CD4-positive, alpha-beta T cell (primary cell): ENCODE results near the gene SAMM50. TPM values are rescaled to one million over a fixed set of nuclear protein-coding genes. Genes with fewer than 3 reads are reported as not detected.

Experiments
- ATAC-seq: fragments of 200-7000 bp; cut with Tn5 transposase; one replicate; pipeline ENCODE4 v1.10.0; 2022; ENCODE audit warnings: mild to moderate bottlenecking; ENCODE audit not compliant: poor library complexity
- CTCF ChIA-PET: fragments of 350-600 bp; sonication (Branson Sonifier 250); formaldehyde crosslinking; loops from one replicate; lab custom pipeline; 2021; ENCODE audit warnings: antibody characterized with exemption, inconsistent platforms; lab: Charles Lee
- POLR2A ChIA-PET: fragments of 350-600 bp; sonication (Branson Sonifier 250); formaldehyde crosslinking; loops from one replicate; lab custom pipeline; 2021; ENCODE audit warnings: antibody characterized with exemption, inconsistent platforms; lab: Charles Lee
- DNase-seq, 14 experiments: peaks; one replicate each; pipeline ENCODE4 v3.0.0-alpha.2; 2013 to 2020; ENCODE audit warnings: mixed read lengths in 2 of 14
- H3K27ac ChIP-seq, 2 donors: one replicate each; pipeline versions ENCODE4 v1.5.1 to v1.7.0; 2013; ENCODE audit warnings: low read length in 2 of 2, low read depth in 1 of 2, mild to moderate bottlenecking in 1 of 2
- H3K27me3 ChIP-seq, 2 experiments: 1 replicate in 1 of 2; 2 replicates in 1 of 2; pipeline versions ENCODE4 v1.6.1 to v1.7.0; 2013; ENCODE audit warnings: low read length in 2 of 2, control low read depth in 1 of 2, mild to moderate bottlenecking in 1 of 2, moderate library complexity in 1 of 2; ENCODE audit not compliant: insufficient read depth in 2 of 2, control insufficient read depth in 1 of 2
- H3K36me3 ChIP-seq: one replicate; pipeline ENCODE4 v1.6.1; 2013; ENCODE audit warnings: low read length, control low read depth; ENCODE audit not compliant: insufficient read depth
- H3K4me1 ChIP-seq: one replicate; pipeline ENCODE4 v1.6.1; 2013; ENCODE audit warnings: low read length, control low read depth; ENCODE audit not compliant: insufficient read depth
- H3K4me3 ChIP-seq: one replicate; pipeline ENCODE4 v1.5.1; 2013; ENCODE audit warnings: mild to moderate bottlenecking, low read length, moderate library complexity
- H3K9me3 ChIP-seq, 2 experiments: 1 replicate in 1 of 2; 2 replicates in 1 of 2; pipeline versions ENCODE4 v1.6.1 to v1.7.0; 2013; ENCODE audit warnings: low read length in 2 of 2, mild to moderate bottlenecking in 2 of 2, control low read depth in 1 of 2, moderate library complexity in 1 of 2; ENCODE audit not compliant: control insufficient read depth in 1 of 2, insufficient read depth in 1 of 2
- H3K27ac Mint-ChIP-seq: one replicate; pipeline ENCODE4 v1.8.0; 2020; ENCODE audit warnings: mixed read lengths
- H3K27me3 Mint-ChIP-seq: one replicate; pipeline ENCODE4 v1.8.0; 2021; ENCODE audit warnings: mixed read lengths
- H3K36me3 Mint-ChIP-seq: one replicate; pipeline ENCODE4 v1.8.0; 2021; ENCODE audit warnings: low read depth, mixed read lengths
- H3K4me1 Mint-ChIP-seq: one replicate; pipeline ENCODE4 v1.8.0; 2021; ENCODE audit warnings: low read depth, mixed read lengths
- H3K4me3 Mint-ChIP-seq: one replicate; pipeline ENCODE4 v1.8.0; 2020; ENCODE audit warnings: mild to moderate bottlenecking, mixed read lengths
- H3K9me3 Mint-ChIP-seq: one replicate; pipeline ENCODE4 v1.8.0; 2020; ENCODE audit warnings: mixed read lengths
- CTCF ChIP-seq: fragments of 200-600 bp; IDR thresholded peaks from one replicate; pipeline ENCODE4 v1.8.0; 2022; ENCODE audit warnings: antibody characterized with exemption, mild to moderate bottlenecking
- intact Hi-C, 2 experiments: fragments of 100-400 bp; cut with DNase I in 1 of 2; cut with micrococcal nuclease in 1 of 2; formaldehyde crosslinking; loops; one replicate each; pipeline versions ENCODE4 v1.15.1 to v1.9.0; 2023 to 2025; cut with DNase I, micrococcal nuclease
- total RNA-seq, 174 experiments: library from RNA in 2 of 174; stranded (reverse) in 2 of 174; gene quantifications; one replicate each; pipeline ENCODE4 v1.2.3 and lab custom pipeline; 2021 to 2026

The SAMM50 gene
- total RNA-seq, 2 experiments from 2014 or later: 15.2 to 18.0 TPM

DNA sequence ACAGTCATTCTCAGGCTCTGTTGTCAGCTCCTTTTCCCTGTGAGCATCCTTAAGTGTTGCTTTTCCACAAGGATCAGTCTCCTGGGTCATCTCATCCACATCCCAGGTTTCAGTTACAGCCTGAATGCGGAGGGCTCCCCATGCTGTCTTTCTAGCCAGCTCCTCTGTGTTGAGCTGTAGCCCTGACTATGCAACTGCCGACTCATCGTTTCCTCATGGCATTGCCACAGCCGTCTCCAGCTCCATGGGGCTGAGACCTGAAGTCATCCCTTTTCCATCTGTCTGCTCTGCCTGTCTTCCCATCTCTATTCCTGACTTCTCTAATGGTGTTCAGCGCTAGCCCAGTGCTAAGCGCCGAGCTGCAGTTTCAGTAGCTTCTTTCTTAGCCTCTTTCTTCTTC is 11.8 kb downstream of the SAMM50 start:
- Histone ChIP-seq H3K36me3 (peaks cover 76% of the 10 kb centered on the region), H3K27me3 (no peaks in the 10 kb centered on the region), H3K9me3 (no peaks in the 10 kb centered on the region), H3K4me1 (no peaks in the 10 kb centered on the region), H3K27ac (no peak overlapping the region), H3K4me3 (no peak overlapping the region)
- ChIA-PET POLR2A (no interaction called here), CTCF (no interaction called here)
- no peak for ATAC-seq
- Mint-ChIP-seq H3K9me3 (no peaks in the 10 kb centered on the region), H3K4me3 (no peak overlapping the region), H3K27me3 (no peaks in the 10 kb centered on the region), H3K36me3 (peaks cover 94% of the 10 kb centered on the region), H3K27ac (no peak overlapping the region), H3K4me1 (peaks cover 5% of the 10 kb centered on the region)
- no peak for TF ChIP-seq CTCF
- intact Hi-C loops: no loop called here
- no peak for DNase-seq

DNA sequence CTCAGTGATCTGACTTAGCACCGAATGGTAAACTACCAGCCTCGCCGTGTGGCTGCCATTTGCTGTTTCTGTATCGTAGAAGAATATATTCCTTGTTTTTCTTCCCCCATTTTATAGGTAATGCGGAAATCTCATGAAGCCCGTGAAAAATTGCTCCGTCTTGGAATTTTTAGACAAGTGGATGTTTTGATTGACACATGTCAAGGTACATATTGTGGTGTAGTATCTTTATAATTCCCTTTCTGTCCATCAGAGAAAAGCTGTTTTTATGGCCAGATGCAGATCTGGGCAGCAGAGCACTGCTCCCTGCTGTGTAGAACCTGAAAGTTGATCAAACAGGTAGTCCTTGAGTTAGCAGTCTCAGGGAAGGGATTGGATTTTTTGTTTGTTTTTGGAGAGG is 13.4 kb downstream of the SAMM50 start:
- ATAC-seq (no peak), DNase-seq (no peak)
- peaks cover 97% of the 10 kb centered on the region for H3K36me3 Mint-ChIP-seq
- Histone ChIP-seq H3K9me3 (no peaks in the 10 kb centered on the region), H3K27ac (no peak overlapping the region), H3K4me1 (no peaks in the 10 kb centered on the region), H3K27me3 (no peaks in the 10 kb centered on the region), H3K4me3 (no peak overlapping the region), H3K36me3 (peaks cover 81% of the 10 kb centered on the region)
- ChIA-PET CTCF (no interaction called here), POLR2A (no interaction called here)
- no peaks in the 10 kb centered on the region for H3K9me3 Mint-ChIP-seq
- H3K27ac Mint-ChIP-seq: no peak overlapping the region
- no peak for TF ChIP-seq CTCF
- no peaks in the 10 kb centered on the region for H3K27me3 Mint-ChIP-seq
- H3K4me1 Mint-ChIP-seq: no peaks in the 10 kb centered on the region
- intact Hi-C loops: no loop called here
- no peak overlapping the region for H3K4me3 Mint-ChIP-seq

- no peak for ATAC-seq
- intact Hi-C loops: no loop called here
- Histone ChIP-seq H3K4me1 (no peaks in the 10 kb centered on the region), H3K4me3 (no peak overlapping the region), H3K27me3 (no peaks in the 10 kb centered on the region), H3K27ac (no peak overlapping the region), H3K36me3 (peaks cover 78% of the 10 kb centered on the region), H3K9me3 (no peaks in the 10 kb centered on the region)
- Mint-ChIP-seq H3K4me3 (no peak overlapping the region), H3K36me3 (peaks cover 97% of the 10 kb centered on the region), H3K4me1 (no peaks in the 10 kb centered on the region), H3K27ac (no peak overlapping the region), H3K9me3 (no peaks in the 10 kb centered on the region), H3K27me3 (no peaks in the 10 kb centered on the region)
- POLR2A ChIA-PET: no interaction called here
- no peak for DNase-seq
- CTCF ChIA-PET: no interaction called here
- TF ChIP-seq CTCF: no peak
These were observed 14.0 kb downstream of the SAMM50 start for GRCh38 chr22:43969021-43969878.
